IPS DF 4.7 (cell line): Measurements from ENCODE around the gene ZFP2.

ENCODE experiments used
- DNase-seq: peaks from one replicate; pipeline ENCODE4 v3.0.0-alpha.2; 2013; ENCODE audit warnings: low spot score; ENCODE audit errors: extremely low read depth

Gene ZFP2

GRCh38 chr5:178981381-178981780 is 85.7 kb downstream of the ZFP2 start:
- DNase-seq: no peak
